Measurements from ENCODE around the gene SREBF2. TPM values are rescaled to one million over a fixed set of nuclear protein-coding genes. Genes with fewer than 3 reads are reported as not detected.
A peak's percentile ranks its signal among the peaks of the same experiment; 100 is the strongest.

Gene SREBF2
- total and polyA plus RNA-seq, 9 of the 15 experiments (the other 6 are each of a cell fraction or from before 2014, with no cell fraction given) = 1.1 to 84.2 (median 26.9) TPM

GRCh38 chr22:41825376-41825775, 7.5 kb upstream of the SREBF2 start:
- Histone ChIP-seq H3K9me3 (replicated peaks; ENCODE audit: control insufficient read depth, insufficient read depth, low read depth, low read length) (no peaks in the 10 kb centered on the region), H3K9ac (ENCODE audit: insufficient read depth in 1 of 2, low read depth in 2 of 2, low read length in 2 of 2) (peak overlapping the region in 1 of 2 experiments; percentile 45; a peak in 2 of 4 replicates)
- TF ChIP-seq C11orf30 (IDR thresholded peaks at IDR 0.05; ENCODE audit: low read depth) = 0 out of 2 replicates have a peak, but pooled peaks have one; percentile 9
- TF ChIP-seq CREB5 (CRISPR knock-in tag; IDR thresholded peaks at IDR 0.05) = no peak
- no peak for TF ChIP-seq CHAMP1 (IDR thresholded peaks at IDR 0.05)
- no peak for TF ChIP-seq PRMT5 (CRISPR knock-in tag; IDR thresholded peaks at IDR 0.05)
- no peak for TF ChIP-seq NCOA2 (IDR thresholded peaks at IDR 0.05; ENCODE audit: partially characterized antibody in 2 of 2)
- TF ChIP-seq CEBPB (tag; IDR thresholded peaks at IDR 0.05) = no peak
- no peak for TF ChIP-seq ZNF175 (CRISPR knock-in tag; IDR thresholded peaks at IDR 0.05; ENCODE audit: low read depth)
- no peak for TF ChIP-seq ZNF280A (IDR thresholded peaks at IDR 0.05; ENCODE audit: low read depth, partially characterized antibody)
- 0 out of 2 replicates have a peak, but pooled peaks have one; percentile 20 for TF ChIP-seq CBFA2T3 (IDR thresholded peaks at IDR 0.05)
- TF ChIP-seq ZSCAN32 (CRISPR knock-in tag; IDR thresholded peaks at IDR 0.05) = no peak
- TF ChIP-seq MYBL2 (IDR thresholded peaks at IDR 0.05; ENCODE audit: low read depth) = no peak
- no peak for TF ChIP-seq MYBL2 (CRISPR knock-in tag; IDR thresholded peaks at IDR 0.05; ENCODE audit: borderline replicate concordance)
- no peak for TF ChIP-seq ZFPM2 (CRISPR knock-in tag; IDR thresholded peaks at IDR 0.05)
- no peak for TF ChIP-seq ELF4 (CRISPR knock-in tag; IDR thresholded peaks at IDR 0.05)
- TF ChIP-seq ZNF124 (CRISPR knock-in tag; IDR thresholded peaks at IDR 0.05) = no peak
- TF ChIP-seq POU5F1 (IDR thresholded peaks at IDR 0.05; ENCODE audit: borderline replicate concordance, low read depth, low read length, partially characterized antibody) = no peak
- TF ChIP-seq MXI1 (IDR thresholded peaks at IDR 0.05; ENCODE audit: low read depth, low read length) = no peak
- no peak for TF ChIP-seq CCNT2 (IDR thresholded peaks at IDR 0.05; ENCODE audit: borderline replicate concordance, extremely low read depth, insufficient read length, low read depth, low read length)

More at GRCh38 chr22:41825376-41825775, 7.5 kb upstream of the SREBF2 start:
- 55% methylated on average over 6 of the region's 7 CpGs for WGBS (ENCODE audit: insufficient coverage, low coverage, missing lambda C conversion rate)
- H3K36me3 ChIP-seq (ENCODE audit: control insufficient read depth, insufficient read depth, low read length) = peaks cover 25% of the 10 kb centered on the region; the same call in 2 of the 3 replicates
- intact Hi-C loops (cut with micrococcal nuclease) = no loop called here
- no peaks in the 10 kb centered on the region for H3K9me1 ChIP-seq (ENCODE audit: control insufficient read depth, insufficient read depth, low read length)
- no peaks in the 10 kb centered on the region for H3K27me3 ChIP-seq (ENCODE audit: control insufficient read depth in 2 of 2, insufficient read depth in 2 of 2, low read length in 2 of 2)
- H4K20me1 ChIP-seq (replicated peaks; ENCODE audit: control insufficient read depth, insufficient read depth, low read length) = no peaks in the 10 kb centered on the region
- CTCF ChIA-PET (ENCODE audit: low intra/inter-chr PET ratio) = no interaction called here
- in situ Hi-C loops (cut with MboI) = no loop called here
- H3K27ac ChIP-seq (ENCODE audit: extremely low read depth, low read depth, low read length) = peak overlapping the region; percentile 41; the same call in 1 of the 3 replicates
- H3K4me1 ChIP-seq (replicated peaks in 1 of 2; ENCODE audit: control insufficient read depth in 2 of 2, insufficient read depth in 2 of 2, low read length in 2 of 2) = peaks cover 14 to 20% of the 10 kb centered on the region in 2 experiments; a peak in 4 of 5 replicates
- POLR2A ChIA-PET = interaction anchor here (0.6 kb wide), 2 partner anchors 25 to 1012 kb away, joined by 3 read pairs; partner anchors contain the start of gene CCDC134
- no peak overlapping the region for H3K4me3 ChIP-seq
- peak in 2 of 4 experiments; percentile 20 to 44 for DNase-seq (ENCODE audit: extremely low read depth in 1 of 4, low spot score in 3 of 4)
- ATAC-seq = no peak
- H2AFZ ChIP-seq (ENCODE audit: low read depth, low read length) = no peak overlapping the region
- H3K79me2 ChIP-seq (ENCODE audit: control insufficient read depth, insufficient read depth, low read length) = no peaks in the 10 kb centered on the region
- peak overlapping the region; percentile 32; the same call in 1 of the 2 replicates for H3K4me2 ChIP-seq (ENCODE audit: insufficient read depth, low read length)
- FAIRE-seq = peak; percentile 46
- no TSS peak for BruUV-seq (replicated peaks)
